ENCODE measurements around the gene MAGI2. TPM values are rescaled to one million over a fixed set of nuclear protein-coding genes. Genes with fewer than 3 reads are reported as not detected.

The MAGI2 gene
- total RNA-seq, 2 donors from 2014 or later: 10.3 to 19.2 TPM

- DNase-seq: no peak
- WGBS, 2 experiments (ENCODE audit: insufficient coverage in 1 of 2, insufficient read length in 1 of 2): 88 to 92% methylated on average over 2 of the region's 3 CpGs
- no peaks in the 10 kb centered on the region for H3K9me3 Mint-ChIP-seq
- H3K27ac ChIP-seq (ENCODE audit: low read depth, low read length): no peak overlapping the region
- no peaks in the 10 kb centered on the region for H3K36me3 ChIP-seq (ENCODE audit: control insufficient read depth, insufficient read depth, low read length)
- no peaks in the 10 kb centered on the region for H3K27me3 ChIP-seq (ENCODE audit: control insufficient read depth, insufficient read depth, low read length, poor library complexity, severe bottlenecking)
- H3K9ac ChIP-seq (ENCODE audit: extremely low read depth, low read length, poor library complexity, severe bottlenecking): no peak overlapping the region
- no peaks in the 10 kb centered on the region for H3K27me3 Mint-ChIP-seq (ENCODE audit: insufficient read depth)
- no peaks in the 10 kb centered on the region for H3K4me1 Mint-ChIP-seq
- H3K36me3 Mint-ChIP-seq (ENCODE audit: low read depth): no peaks in the 10 kb centered on the region
- no peak overlapping the region for H3K4me3 ChIP-seq (ENCODE audit: low read length)
- H3K4me3 Mint-ChIP-seq: no peak overlapping the region
- no peaks in the 10 kb centered on the region for H3K9me3 ChIP-seq (ENCODE audit: control insufficient read depth, low read length)
- no peaks in the 10 kb centered on the region for H3K4me1 ChIP-seq (ENCODE audit: control insufficient read depth, insufficient read depth, low read length)
- TF ChIP-seq CTCF (conservative IDR thresholded peaks at IDR 0.05): no peak
- H3K27ac Mint-ChIP-seq: no peak overlapping the region
Observed at GRCh38 chr7:79497728-79498127, 44.3 kb upstream of the MAGI2 start.

DNA sequence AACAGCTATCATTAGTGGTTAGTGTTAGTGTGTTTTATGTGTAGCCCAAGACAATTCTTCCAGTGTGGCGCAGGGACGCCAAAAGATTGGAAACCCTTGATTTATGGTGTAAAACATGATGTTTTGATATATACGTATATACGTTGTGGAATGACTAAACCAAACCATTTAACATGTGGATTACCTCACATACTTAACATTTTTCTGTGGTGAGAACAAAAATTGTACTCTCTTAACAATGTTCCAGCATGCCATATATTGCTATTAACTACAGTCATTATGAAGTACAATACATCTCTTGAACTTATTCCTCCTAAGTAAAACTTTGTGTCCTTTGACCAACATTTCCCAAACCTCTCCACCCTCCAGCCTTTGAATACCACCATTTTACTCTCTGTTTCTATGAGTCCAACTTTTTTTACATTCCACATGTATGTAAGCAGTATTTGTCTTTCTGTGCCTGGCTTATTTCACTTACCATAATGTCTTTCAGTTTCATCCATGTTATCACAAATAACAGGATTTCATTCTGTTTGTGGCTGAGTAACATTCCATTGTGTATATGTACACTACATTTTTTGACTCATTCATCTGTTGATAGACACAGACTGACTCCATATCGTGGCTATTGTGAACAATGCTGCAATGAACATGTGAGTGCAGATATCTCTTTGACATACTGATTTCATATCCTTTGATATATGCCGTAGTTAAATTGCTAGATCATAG, 42.2 kb upstream of the MAGI2 start:
- no peak for DNase-seq
- H3K27me3 ChIP-seq (ENCODE audit: control insufficient read depth, insufficient read depth, low read length, poor library complexity, severe bottlenecking): no peaks in the 10 kb centered on the region
- no peak for TF ChIP-seq CTCF (conservative IDR thresholded peaks at IDR 0.05)
- H3K4me3 ChIP-seq (ENCODE audit: low read length): no peak overlapping the region
- no peaks in the 10 kb centered on the region for H3K4me1 Mint-ChIP-seq
- H3K36me3 ChIP-seq (ENCODE audit: control insufficient read depth, insufficient read depth, low read length): no peaks in the 10 kb centered on the region
- H3K9ac ChIP-seq (ENCODE audit: extremely low read depth, low read length, poor library complexity, severe bottlenecking): no peak overlapping the region
- H3K4me3 Mint-ChIP-seq: no peak overlapping the region
- H3K27me3 Mint-ChIP-seq (ENCODE audit: insufficient read depth): no peaks in the 10 kb centered on the region
- H3K9me3 Mint-ChIP-seq: no peaks in the 10 kb centered on the region
- no peaks in the 10 kb centered on the region for H3K9me3 ChIP-seq (ENCODE audit: control insufficient read depth, low read length)
- no peaks in the 10 kb centered on the region for H3K36me3 Mint-ChIP-seq (ENCODE audit: low read depth)
- H3K27ac Mint-ChIP-seq: no peak overlapping the region
- no peaks in the 10 kb centered on the region for H3K4me1 ChIP-seq (ENCODE audit: control insufficient read depth, insufficient read depth, low read length)
- 96 to 97% methylated on average over 5 to 6 of the region's 6 CpGs for WGBS, 2 experiments (ENCODE audit: insufficient coverage in 1 of 2, insufficient read length in 1 of 2)
- no peak overlapping the region for H3K27ac ChIP-seq (ENCODE audit: low read depth, low read length)

GRCh38 chr7:79494046-79494445, 40.6 kb upstream of the MAGI2 start:
- Histone ChIP-seq H3K4me1 (ENCODE audit: control insufficient read depth, insufficient read depth, low read length) (peaks cover 5% of the 10 kb centered on the region), H3K4me3 (ENCODE audit: low read length) (no peak overlapping the region), H3K27ac (ENCODE audit: low read depth, low read length) (no peak overlapping the region), H3K27me3 (ENCODE audit: control insufficient read depth, insufficient read depth, low read length, poor library complexity, severe bottlenecking) (no peaks in the 10 kb centered on the region), H3K9ac (ENCODE audit: extremely low read depth, low read length, poor library complexity, severe bottlenecking) (no peak overlapping the region), H3K9me3 (ENCODE audit: control insufficient read depth, low read length) (no peaks in the 10 kb centered on the region), H3K36me3 (ENCODE audit: control insufficient read depth, insufficient read depth, low read length) (no peaks in the 10 kb centered on the region)
- H3K4me1 Mint-ChIP-seq: peaks cover 8% of the 10 kb centered on the region
- H3K27me3 Mint-ChIP-seq (ENCODE audit: insufficient read depth): no peaks in the 10 kb centered on the region
- WGBS, 2 experiments (ENCODE audit: insufficient coverage in 1 of 2, insufficient read length in 1 of 2): 83% methylated on average over 1 of the region's 2 CpGs; no CpG with 5 or more reads in 1 of the 2 experiments
- H3K36me3 Mint-ChIP-seq (ENCODE audit: low read depth): no peaks in the 10 kb centered on the region
- H3K27ac Mint-ChIP-seq: no peak overlapping the region
- H3K9me3 Mint-ChIP-seq: no peaks in the 10 kb centered on the region
- DNase-seq: no peak
- H3K4me3 Mint-ChIP-seq: no peak overlapping the region
- TF ChIP-seq CTCF (conservative IDR thresholded peaks at IDR 0.05): no peak
